GM23248 (cell line): ENCODE results near the gene OTP.

ENCODE experiments used
- EZH2 ChIP-seq: fragments of 200-600 bp; sonication (generic); IDR thresholded peaks from 2 replicates; pipeline ENCODE4 v1.6.1; 2018; ENCODE audit warnings: antibody characterized with exemption, mild to moderate bottlenecking; ENCODE audit not compliant: insufficient read depth, poor library complexity, severe bottlenecking
- EZH2phosphoT487 ChIP-seq: fragments of 200-600 bp; sonication (generic); IDR thresholded peaks from 2 replicates; pipeline ENCODE4 v1.6.1; 2018; ENCODE audit warnings: antibody characterized with exemption, moderate library complexity, mild to moderate bottlenecking, low read depth; ENCODE audit not compliant: insufficient read depth

- TF ChIP-seq EZH2 (no peak), EZH2phosphoT487 (no peak)
Observed at GRCh38 chr5:77651343-77651742, 12.8 kb upstream of the OTP start.
